Fibroblast of lung (primary cell): ENCODE data around the gene ASF1A.

Experiments used
- EZH2 ChIP-seq: IDR thresholded peaks from 2 replicates; pipeline ENCODE4 v1.5.1; 2012; ENCODE audit warnings: low read length, control low read depth, mild to moderate bottlenecking; ENCODE audit errors: missing control alignments
- TF ChIP-seq, protein P1 (sequence below), 2 donors: IDR thresholded peaks in 1 of 2; conservative IDR thresholded peaks in 1 of 2; 1 replicate in 1 of 2; 2 replicates in 1 of 2; pipeline ENCODE4 v1.5.1; 2011 to 2012; ENCODE audit warnings: low read length in 2 of 2, control low read depth in 1 of 2, inconsistent platforms in 1 of 2, low read depth in 1 of 2, mild to moderate bottlenecking in 1 of 2

DNA sequence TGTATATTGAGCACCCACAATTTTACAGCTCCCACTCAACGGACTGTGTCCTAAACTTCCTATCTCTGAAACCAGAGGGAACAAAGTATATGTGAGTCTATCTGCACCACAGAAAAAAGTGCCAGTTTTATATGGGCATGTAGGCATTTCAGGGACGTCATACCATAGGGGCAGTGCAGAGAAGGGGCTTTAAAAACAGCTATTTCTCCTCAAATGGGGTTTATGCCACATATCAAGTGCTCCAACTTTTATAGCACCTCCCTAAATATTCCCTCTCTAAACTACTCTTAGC, 28.9 kb upstream of the ASF1A start:
- TF ChIP-seq EZH2, result no peak
- TF ChIP-seq, protein P1, sequence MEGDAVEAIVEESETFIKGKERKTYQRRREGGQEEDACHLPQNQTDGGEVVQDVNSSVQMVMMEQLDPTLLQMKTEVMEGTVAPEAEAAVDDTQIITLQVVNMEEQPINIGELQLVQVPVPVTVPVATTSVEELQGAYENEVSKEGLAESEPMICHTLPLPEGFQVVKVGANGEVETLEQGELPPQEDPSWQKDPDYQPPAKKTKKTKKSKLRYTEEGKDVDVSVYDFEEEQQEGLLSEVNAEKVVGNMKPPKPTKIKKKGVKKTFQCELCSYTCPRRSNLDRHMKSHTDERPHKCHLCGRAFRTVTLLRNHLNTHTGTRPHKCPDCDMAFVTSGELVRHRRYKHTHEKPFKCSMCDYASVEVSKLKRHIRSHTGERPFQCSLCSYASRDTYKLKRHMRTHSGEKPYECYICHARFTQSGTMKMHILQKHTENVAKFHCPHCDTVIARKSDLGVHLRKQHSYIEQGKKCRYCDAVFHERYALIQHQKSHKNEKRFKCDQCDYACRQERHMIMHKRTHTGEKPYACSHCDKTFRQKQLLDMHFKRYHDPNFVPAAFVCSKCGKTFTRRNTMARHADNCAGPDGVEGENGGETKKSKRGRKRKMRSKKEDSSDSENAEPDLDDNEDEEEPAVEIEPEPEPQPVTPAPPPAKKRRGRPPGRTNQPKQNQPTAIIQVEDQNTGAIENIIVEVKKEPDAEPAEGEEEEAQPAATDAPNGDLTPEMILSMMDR (conservative IDR thresholded peaks at IDR 0.05 in 1 of 2, IDR thresholded peaks at IDR 0.05 in 1 of 2; ENCODE audit: low read depth in 1 of 2, low read length in 2 of 2), result no peak
